CD14-positive monocyte (primary cell): ENCODE measurements around the gene GGT7. TPM values are rescaled to one million over a fixed set of nuclear protein-coding genes. Genes with fewer than 3 reads are reported as not detected.

Experiments
- DNase-seq, 3 donors: peaks; one replicate each; pipeline ENCODE4 v3.0.0-alpha.2; 2011 to 2022
- H2AFZ ChIP-seq: 2 replicates; pipeline ENCODE4 v1.6.0; 2012; ENCODE audit warnings: mild to moderate bottlenecking, low read depth, low read length, inconsistent platforms; ENCODE audit not compliant: insufficient read depth, poor library complexity, severe bottlenecking
- H3K27ac ChIP-seq, 2 donors: 1 replicate in 1 of 2; 2 replicates in 1 of 2; pipeline ENCODE4 v1.5.1; 2012 to 2013; ENCODE audit warnings: low read length in 2 of 2, control low read depth in 1 of 2, inconsistent platforms in 1 of 2, low read depth in 1 of 2, mild to moderate bottlenecking in 1 of 2
- H3K27me3 ChIP-seq, 2 donors: one replicate each; pipeline versions ENCODE4 v1.6.0 to v1.6.1; 2011 to 2013; ENCODE audit warnings: low read length in 2 of 2; ENCODE audit not compliant: control insufficient read depth in 2 of 2, insufficient read depth in 2 of 2
- H3K36me3 ChIP-seq, 2 donors: replicated peaks in 1 of 2; 1 replicate in 1 of 2; 2 replicates in 1 of 2; pipeline versions ENCODE4 v1.5.1 to v1.6.1; 2012 to 2013; ENCODE audit warnings: low read length in 2 of 2, control low read depth in 1 of 2, inconsistent platforms in 1 of 2, mild to moderate bottlenecking in 1 of 2; ENCODE audit not compliant: insufficient read depth in 2 of 2, control insufficient read depth in 1 of 2
- H3K4me1 ChIP-seq, 2 donors: 1 replicate in 1 of 2; 2 replicates in 1 of 2; pipeline versions ENCODE4 v1.5.1 to v1.6.1; 2012 to 2013; ENCODE audit warnings: low read length in 2 of 2, control low read depth in 1 of 2, inconsistent platforms in 1 of 2, mild to moderate bottlenecking in 1 of 2, moderate library complexity in 1 of 2; ENCODE audit not compliant: insufficient read depth in 2 of 2, control insufficient read depth in 1 of 2
- H3K4me2 ChIP-seq: replicated peaks from 2 replicates; pipeline ENCODE3; 2012; ENCODE audit warnings: low read length, moderate library complexity, mild to moderate bottlenecking; ENCODE audit not compliant: poor library complexity, severe bottlenecking; ENCODE audit errors: extremely low read depth
- H3K4me3 ChIP-seq, 3 experiments: fragments of 200-600 bp in 1 of 3; sonication (generic) in 1 of 3; replicated peaks in 1 of 3; 1 replicate in 2 of 3; 2 replicates in 1 of 3; pipeline ENCODE4 v1.5.1; 2011 to 2013; ENCODE audit warnings: low read length in 3 of 3, mild to moderate bottlenecking in 3 of 3, control low read depth in 2 of 3, low read depth in 2 of 3, inconsistent platforms in 1 of 3, moderate library complexity in 1 of 3
- H3K79me2 ChIP-seq: 2 replicates; pipeline ENCODE4 v1.6.0; 2012; ENCODE audit warnings: mild to moderate bottlenecking, control low read depth, inconsistent platforms, low read length, moderate library complexity; ENCODE audit not compliant: insufficient read depth
- H3K9ac ChIP-seq: 2 replicates; pipeline ENCODE4 v1.6.0; 2017; ENCODE audit warnings: low read length, mild to moderate bottlenecking; ENCODE audit not compliant: insufficient read depth, poor library complexity, severe bottlenecking
- H3K9me3 ChIP-seq, 2 donors: replicated peaks in 1 of 2; 1 replicate in 1 of 2; 2 replicates in 1 of 2; pipeline versions ENCODE4 v1.5.1 to v1.6.1; 2012 to 2013; ENCODE audit warnings: low read length in 2 of 2, control low read depth in 1 of 2; ENCODE audit not compliant: control insufficient read depth in 1 of 2, insufficient read depth in 1 of 2
- H4K20me1 ChIP-seq: 2 replicates; pipeline ENCODE4 v1.6.0; 2012; ENCODE audit warnings: mild to moderate bottlenecking, low read length, control low read depth, moderate library complexity; ENCODE audit not compliant: insufficient read depth
- H3K27ac Mint-ChIP-seq, 7 donors: one replicate each; pipeline ENCODE4 v1.8.0; 2020; ENCODE audit warnings: mild to moderate bottlenecking in 7 of 7, mixed read lengths in 7 of 7, moderate library complexity in 6 of 7, inconsistent platforms in 2 of 7
- H3K27me3 Mint-ChIP-seq, 3 donors: one replicate each; pipeline ENCODE4 v1.8.0; 2021 to 2022; ENCODE audit warnings: low read depth in 3 of 3, mild to moderate bottlenecking in 3 of 3, mixed read lengths in 3 of 3, moderate library complexity in 3 of 3, inconsistent platforms in 1 of 3
- H3K36me3 Mint-ChIP-seq, 2 donors: one replicate each; pipeline ENCODE4 v1.8.0; 2020; ENCODE audit warnings: mixed read lengths in 2 of 2, inconsistent platforms in 1 of 2, mild to moderate bottlenecking in 1 of 2
- H3K4me1 Mint-ChIP-seq: one replicate; pipeline ENCODE4 v1.8.0; 2020; ENCODE audit warnings: mild to moderate bottlenecking, mixed read lengths
- H3K4me3 Mint-ChIP-seq, 2 donors: one replicate each; pipeline ENCODE4 v1.8.0; 2020; ENCODE audit warnings: mild to moderate bottlenecking in 2 of 2, mixed read lengths in 2 of 2, moderate library complexity in 1 of 2
- H3K9me3 Mint-ChIP-seq, 7 donors: one replicate each; pipeline ENCODE4 v1.8.0; 2020 to 2022; ENCODE audit warnings: mixed read lengths in 7 of 7, mild to moderate bottlenecking in 6 of 7, moderate library complexity in 6 of 7, inconsistent platforms in 2 of 7
- CTCF ChIP-seq: fragments of 200-600 bp; IDR thresholded peaks from one replicate; pipeline ENCODE4 v1.8.0; 2022; ENCODE audit warnings: antibody characterized with exemption, mild to moderate bottlenecking
- WGBS: methylation state at CpG from one replicate; pipeline ENCODE4 v1.1.5; 2013; ENCODE audit warnings: missing lambda C conversion rate; ENCODE audit not compliant: insufficient coverage; 5-methylcytosine and 5-hydroxymethylcytosine counted together
- intact Hi-C, 2 donors: fragments of 100-400 bp; cut with micrococcal nuclease; formaldehyde crosslinking; loops; one replicate each; pipeline versions ENCODE4 v1.15.0 to v1.15.1; 2023
- polyA plus RNA-seq, 3 donors: library from polyadenylated mRNA; depleted of rRNA in 1 of 3; unstranded in 2 of 3; stranded (reverse) in 1 of 3; fragments of 300-500 nt in 2 of 3; fragments of >200 nt in 1 of 3; fragmentation: Illumina TruSeq in 2 of 3; gene quantifications; 1 replicate in 2 of 3; 2 replicates in 1 of 3; pipeline ENCODE4 v1.2.3, GENCODE V29; 2012 to 2021

Gene GGT7
- polyA plus RNA-seq, 3 donors: 2.1 to 10.3 (median 2.4) TPM

- H3K4me1 Mint-ChIP-seq: peaks cover 59% of the 10 kb centered on the region
- Histone ChIP-seq H3K79me2 (peaks cover 21% of the 10 kb centered on the region), H3K36me3 (no peaks in the 10 kb centered on the region), H3K9ac (no peak overlapping the region), H3K27me3 (no peaks in the 10 kb centered on the region), H3K4me2 (peak overlapping the region; percentile 79), H2AFZ (peak overlapping the region; percentile 96), H4K20me1 (no peaks in the 10 kb centered on the region), H3K4me3 (no peak overlapping the region), H3K4me1 (peaks cover 50 to 51% of the 10 kb centered on the region in 2 donors), H3K27ac (no peak overlapping the region), H3K9me3 (no peaks in the 10 kb centered on the region)
- H3K27me3 Mint-ChIP-seq: peaks cover 1 to 13% (median 9%) of the 10 kb centered on the region in 3 donors
- no peak for TF ChIP-seq CTCF
- H3K27ac Mint-ChIP-seq: peak overlapping the region in 5 of 7 donors; percentile 99 to 100 (median 100)
- no peak for DNase-seq
- H3K36me3 Mint-ChIP-seq: no peaks in the 10 kb centered on the region
- no CpG with 5 or more reads among the region's 3 CpGs for WGBS
- H3K9me3 Mint-ChIP-seq: peaks cover 0 to 2% (median 0%) of the 10 kb centered on the region in 7 donors
- peak overlapping the region; percentile 81 to 88 for H3K4me3 Mint-ChIP-seq
- intact Hi-C loops: loop anchor here in 1 of 2 donors (1.0 to 5.0 kb wide), 4 partner anchors 41 to 334 kb away; partner anchors contain the start of genes GSS, MYH7B and TRPC4AP
Measured at GRCh38 chr20:34873583-34874093, 982 bp upstream of the GGT7 start.

GRCh38 chr20:34871966-34872621, 562 bp downstream of the GGT7 start:
- H3K36me3 Mint-ChIP-seq: no peaks in the 10 kb centered on the region

More at GRCh38 chr20:34871966-34872621, 562 bp downstream of the GGT7 start:
- peak overlapping the region; percentile 79 for H3K4me2 ChIP-seq
- H3K4me3 ChIP-seq: peak overlapping the region; percentile 10 to 78 (median 50)
- peaks cover 41 to 46% of the 10 kb centered on the region in 2 donors for H3K4me1 ChIP-seq
- no peak for DNase-seq
- no peak overlapping the region for H3K27ac ChIP-seq
- no peaks in the 10 kb centered on the region for H4K20me1 ChIP-seq
- WGBS: 67% methylated on average over 4 of the region's 10 CpGs
- H2AFZ ChIP-seq: peak overlapping the region; percentile 96
- Mint-ChIP-seq H3K27me3 (peaks cover 1 to 13% (median 9%) of the 10 kb centered on the region in 3 donors), H3K4me3 (peak overlapping the region; percentile 81 to 88), H3K9me3 (peaks cover 0 to 1% (median 0%) of the 10 kb centered on the region in 7 donors), H3K27ac (peak overlapping the region in 3 of 7 donors; percentile 12 to 70 (median 15)), H3K4me1 (peaks cover 48% of the 10 kb centered on the region)
- peak overlapping the region; percentile 44 for H3K9ac ChIP-seq
- intact Hi-C loops: loop anchor here (2.0 to 5.0 kb wide), 4 partner anchors 40 to 335 kb away; partner anchors contain the start of gene TRPC4AP (in 1 of the 2)
- no peaks in the 10 kb centered on the region for H3K9me3 ChIP-seq
- no peak for TF ChIP-seq CTCF
- H3K79me2 ChIP-seq: peaks cover 6% of the 10 kb centered on the region
- H3K36me3 ChIP-seq: no peaks in the 10 kb centered on the region
- no peaks in the 10 kb centered on the region for H3K27me3 ChIP-seq
